Memory B cell (primary cell): ENCODE results near the gene POLR2M.

Experiments
- ATAC-seq: fragments of 150-1000 bp; cut with Tn5 transposase; 2 replicates; pipeline ENCODE4 v1.10.0; 2021; ENCODE audit warnings: low read depth, mild to moderate bottlenecking, moderate library complexity
- DNase-seq, 2 donors: peaks; one replicate each; pipeline ENCODE4 v3.0.0; 2022; ENCODE audit warnings: low spot score in 2 of 2
- H3K27ac Mint-ChIP-seq: one replicate; pipeline ENCODE4 v1.8.0; 2022; ENCODE audit warnings: mild to moderate bottlenecking, moderate library complexity, mixed read lengths
- H3K27me3 Mint-ChIP-seq: one replicate; pipeline ENCODE4 v1.8.0; 2022; ENCODE audit warnings: mixed read lengths
- H3K36me3 Mint-ChIP-seq: one replicate; pipeline ENCODE4 v1.8.0; 2022; ENCODE audit warnings: mild to moderate bottlenecking, mixed read lengths
- H3K4me1 Mint-ChIP-seq: one replicate; pipeline ENCODE4 v1.8.0; 2022; ENCODE audit warnings: mixed read lengths
- H3K4me3 Mint-ChIP-seq: one replicate; pipeline ENCODE4 v1.8.0; 2022; ENCODE audit warnings: mild to moderate bottlenecking, moderate library complexity, mixed read lengths
- H3K9me3 Mint-ChIP-seq: one replicate; pipeline ENCODE4 v1.8.0; 2022; ENCODE audit warnings: mixed read lengths

The POLR2M gene

GRCh38 chr15:57763176-57763964, 56.9 kb downstream of the POLR2M start:
- H3K27ac Mint-ChIP-seq: no peak overlapping the region
- ATAC-seq: no peak

More at GRCh38 chr15:57763176-57763964, 56.9 kb downstream of the POLR2M start:
- Mint-ChIP-seq H3K36me3 (peaks cover 4% of the 10 kb centered on the region), H3K9me3 (no peaks in the 10 kb centered on the region), H3K4me1 (peaks cover 4% of the 10 kb centered on the region), H3K4me3 (no peak overlapping the region), H3K27me3 (peaks cover 8% of the 10 kb centered on the region)
- no peak for DNase-seq
